GM21423 (cell line): ENCODE data around the gene HDAC7.

Experiments used
- ATAC-seq: cut with Tn5 transposase; IDR thresholded peaks from one replicate; pipeline ENCODE4 v1.9.1; 2021; ENCODE audit warnings: mild to moderate bottlenecking, moderate library complexity; ENCODE audit not compliant: unreplicated experiment

HDAC7 gene

DNA sequence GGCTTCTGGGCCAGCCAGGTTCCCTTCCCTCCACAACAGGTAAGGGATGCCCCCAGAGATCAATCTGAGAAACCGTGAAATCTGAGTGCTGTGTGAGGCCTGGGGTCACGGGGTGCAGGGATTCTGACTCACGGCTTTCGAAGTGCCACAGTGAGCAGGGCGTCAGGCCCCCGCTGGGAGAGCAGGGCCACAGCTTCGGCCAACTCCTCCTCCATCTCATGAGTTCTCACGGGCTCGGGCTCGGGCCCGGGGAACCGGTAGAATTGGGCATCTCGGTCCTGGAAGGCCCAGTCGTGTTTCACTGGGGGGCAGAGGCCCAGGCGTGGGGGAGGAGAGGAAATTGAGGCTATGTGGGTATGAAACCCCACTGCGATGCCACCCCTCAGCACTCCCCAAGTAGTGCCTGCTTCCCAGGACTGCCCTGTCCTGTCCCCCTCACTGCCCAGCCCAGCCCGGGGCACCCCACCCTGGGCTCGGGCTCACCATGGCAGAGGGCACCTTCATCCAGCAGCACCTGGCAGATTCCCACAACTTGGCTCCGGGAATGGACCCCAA, 68.7 kb downstream of the HDAC7 start:
- ATAC-seq = no peak

- ATAC-seq = no peak
Observed at GRCh38 chr12:47750229-47750798, 69.4 kb downstream of the HDAC7 start.

- no peak for ATAC-seq
Observed at GRCh38 chr12:47748899-47749298, 70.8 kb downstream of the HDAC7 start.

DNA sequence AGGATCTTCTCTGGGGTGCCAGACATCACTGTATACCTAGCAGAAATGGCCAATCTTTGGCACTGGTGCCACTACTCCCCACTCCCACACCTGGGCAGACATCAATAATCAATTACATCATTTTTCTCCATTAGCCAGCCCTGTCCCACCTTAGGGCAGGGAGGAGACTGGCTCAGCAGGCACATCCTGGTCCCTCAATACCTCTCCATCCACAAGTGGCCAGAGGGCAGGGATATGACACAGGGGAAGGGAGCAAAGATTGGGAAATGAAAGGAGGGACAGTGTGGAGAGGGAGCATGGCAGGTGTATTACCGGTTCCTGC, 71.2 kb downstream of the HDAC7 start:
- no peak for ATAC-seq

DNA sequence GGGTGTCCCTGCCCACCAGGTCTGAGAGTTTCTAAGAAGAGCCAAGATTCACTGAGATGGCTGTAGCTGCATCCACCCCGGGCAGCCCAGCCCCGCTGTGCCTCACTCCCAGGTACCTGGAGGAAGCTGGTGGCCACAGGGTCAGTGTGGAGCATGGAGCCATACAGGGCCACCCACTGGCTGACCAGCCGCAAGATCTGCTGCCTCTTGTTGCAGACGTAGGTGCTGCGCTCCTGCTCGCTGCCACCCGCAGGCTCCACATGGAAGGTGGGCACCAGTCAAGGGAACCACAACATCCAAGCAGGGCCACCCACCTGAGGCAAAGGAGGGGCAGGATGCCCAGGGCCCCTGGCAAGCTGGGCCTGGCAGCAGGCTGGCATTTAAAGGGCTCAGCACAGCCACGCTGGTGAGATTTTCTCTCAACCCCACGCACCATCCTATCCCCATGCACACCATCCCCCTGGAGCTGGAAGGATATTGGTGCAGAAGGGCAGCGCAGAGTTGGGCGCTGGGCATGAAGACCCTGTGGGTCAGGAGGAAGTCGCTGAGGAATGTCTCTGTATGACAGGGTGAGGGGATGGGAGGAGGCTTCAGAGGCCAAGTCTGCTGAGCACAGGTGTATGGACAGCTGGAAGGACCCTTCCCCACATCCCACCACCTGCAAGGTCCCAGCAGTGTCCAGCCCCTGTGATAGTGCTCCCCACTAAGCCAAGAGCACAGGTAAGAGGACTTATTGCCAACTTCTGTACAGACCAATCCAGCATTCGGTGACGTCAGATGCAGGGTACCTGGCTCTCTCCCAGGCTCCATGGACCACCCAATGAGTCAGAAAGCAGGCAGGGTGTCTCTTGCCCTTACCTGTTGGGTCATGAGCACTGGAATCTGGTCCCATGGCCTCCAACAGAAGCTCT, 71.9 kb downstream of the HDAC7 start:
- ATAC-seq = no peak

- no peak for ATAC-seq
Observed at GRCh38 chr12:47747126-47747525, 72.6 kb downstream of the HDAC7 start.

GRCh38 chr12:47746523-47746922, 73.2 kb downstream of the HDAC7 start:
- ATAC-seq = no peak

DNA sequence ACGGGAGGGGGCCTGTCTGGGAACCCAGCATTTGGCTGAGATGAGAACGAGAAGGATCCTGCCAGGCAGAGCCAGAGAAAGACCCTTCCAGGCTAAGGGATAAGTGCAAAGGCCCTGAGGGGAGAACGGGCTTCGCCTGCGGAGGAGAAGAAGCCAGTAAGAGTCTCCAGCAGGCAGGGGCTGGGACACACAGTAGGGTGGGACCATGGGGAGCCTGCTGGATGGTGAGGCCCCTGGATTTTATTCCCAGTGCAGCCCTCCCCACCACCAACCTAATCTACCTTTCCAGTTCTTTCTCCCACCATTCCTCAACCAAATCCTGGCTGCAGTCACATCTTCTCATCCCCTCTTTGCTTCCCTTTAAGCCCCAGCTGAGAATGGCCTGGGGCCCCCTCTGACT, 73.6 kb downstream of the HDAC7 start:
- no peak for ATAC-seq

GRCh38 chr12:47745485-47746041, 74.1 kb downstream of the HDAC7 start:
- ATAC-seq = no peak

DNA sequence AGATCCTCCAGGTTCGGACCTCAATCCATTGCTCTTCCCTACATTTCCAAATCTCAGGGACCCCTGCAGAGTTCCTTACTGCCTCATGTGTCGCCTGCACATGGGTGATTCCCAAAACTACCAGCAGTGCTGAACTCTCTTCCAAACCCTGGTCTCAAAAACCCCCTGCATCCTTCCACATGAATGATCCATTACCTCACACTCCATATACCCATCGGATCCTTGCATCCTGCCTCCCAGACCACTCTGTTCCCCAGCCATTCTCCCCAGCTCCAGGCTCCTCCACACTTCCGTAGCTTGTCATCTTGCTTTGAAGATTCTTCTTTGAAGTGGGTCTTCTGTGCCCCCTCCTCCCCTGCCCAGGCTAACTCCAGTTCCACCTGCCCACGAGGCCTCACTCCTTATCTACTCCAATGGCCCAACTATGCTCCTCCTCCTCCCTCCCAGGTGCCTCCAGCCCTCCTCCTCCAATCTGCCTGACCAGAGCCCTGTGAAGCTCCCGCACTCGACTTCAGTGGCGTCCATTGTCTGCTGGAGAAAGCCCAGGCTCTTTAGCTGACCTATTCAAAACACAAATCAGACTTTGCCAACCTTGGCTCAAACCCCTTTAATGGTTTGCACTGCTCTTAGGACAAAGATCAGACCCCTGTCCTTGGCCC, 74.8 kb downstream of the HDAC7 start:
- ATAC-seq = no peak

DNA sequence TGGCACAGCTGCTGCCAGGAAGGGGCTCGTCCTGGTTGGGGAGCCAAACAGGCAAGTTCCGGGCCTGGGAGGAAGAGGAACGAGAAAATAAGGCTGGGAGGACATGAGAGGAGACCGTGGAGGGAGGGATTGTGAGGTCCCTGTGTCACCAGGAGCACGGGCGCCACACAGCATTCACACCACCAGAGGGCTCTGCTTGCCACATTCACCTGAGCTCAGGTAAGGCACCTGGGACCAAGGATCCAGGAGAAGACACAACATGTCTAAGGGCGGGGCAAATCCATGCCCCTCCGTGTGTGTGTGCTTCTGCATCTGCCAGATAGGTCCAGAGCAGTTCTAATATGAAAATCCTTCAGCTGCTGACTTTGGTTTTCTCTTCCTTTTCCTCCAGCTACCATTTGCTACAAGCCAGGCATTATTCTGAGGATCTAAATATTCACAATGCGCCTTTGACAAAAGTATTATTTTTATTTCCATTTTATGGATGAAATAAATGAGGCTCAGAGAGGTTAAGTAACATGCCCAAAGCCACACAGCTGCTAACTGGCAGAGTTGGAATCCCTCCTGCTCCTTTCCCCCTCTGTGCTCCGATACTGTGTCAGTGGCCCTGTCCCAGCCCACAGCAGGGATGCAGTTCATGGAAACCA, 75.6 kb downstream of the HDAC7 start:
- no peak for ATAC-seq

- ATAC-seq = no peak
Observed at GRCh38 chr12:47743311-47743860, 76.3 kb downstream of the HDAC7 start.

GRCh38 chr12:47742253-47742825, 77.4 kb downstream of the HDAC7 start:
- ATAC-seq = no peak

- peak; percentile 31 for ATAC-seq
Observed at GRCh38 chr12:47741340-47741703, 78.4 kb downstream of the HDAC7 start.

DNA sequence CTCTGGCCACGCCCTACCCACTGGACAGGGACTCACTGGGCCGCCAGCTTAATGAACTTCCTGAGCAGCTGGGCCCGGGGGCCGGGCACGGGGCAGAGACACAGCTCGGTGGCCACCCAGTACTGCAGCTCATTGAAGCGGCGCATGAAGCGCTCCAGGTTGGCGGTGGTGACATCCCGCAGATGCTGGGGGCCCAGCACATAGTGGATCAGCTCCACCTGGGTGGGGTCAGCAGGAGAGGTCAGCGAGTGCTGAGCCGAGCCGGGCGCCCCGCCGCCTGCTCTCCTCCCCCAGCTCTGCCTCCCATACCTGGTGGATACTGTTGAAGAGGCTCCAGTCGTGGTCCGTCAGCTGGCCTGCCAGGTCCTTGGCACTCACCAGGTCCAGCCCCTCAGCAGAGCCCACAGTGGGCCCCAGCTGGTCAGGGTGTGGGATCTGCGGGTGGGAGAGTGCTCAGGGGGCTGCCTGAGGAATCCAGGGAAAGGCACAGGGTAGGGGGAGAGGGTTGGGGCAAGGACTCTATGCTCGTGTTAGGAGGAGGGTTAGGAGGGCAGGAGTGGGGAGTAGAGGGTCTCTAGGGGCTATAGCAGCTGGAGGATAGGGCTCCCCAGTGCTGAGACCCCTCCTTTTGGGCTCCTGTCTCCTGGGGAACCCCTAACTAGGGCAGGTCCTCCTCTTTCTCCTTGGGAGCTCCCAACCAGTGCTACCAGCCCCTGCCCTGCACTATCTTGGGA, 78.9 kb downstream of the HDAC7 start:
- peak; percentile 42 for ATAC-seq

DNA sequence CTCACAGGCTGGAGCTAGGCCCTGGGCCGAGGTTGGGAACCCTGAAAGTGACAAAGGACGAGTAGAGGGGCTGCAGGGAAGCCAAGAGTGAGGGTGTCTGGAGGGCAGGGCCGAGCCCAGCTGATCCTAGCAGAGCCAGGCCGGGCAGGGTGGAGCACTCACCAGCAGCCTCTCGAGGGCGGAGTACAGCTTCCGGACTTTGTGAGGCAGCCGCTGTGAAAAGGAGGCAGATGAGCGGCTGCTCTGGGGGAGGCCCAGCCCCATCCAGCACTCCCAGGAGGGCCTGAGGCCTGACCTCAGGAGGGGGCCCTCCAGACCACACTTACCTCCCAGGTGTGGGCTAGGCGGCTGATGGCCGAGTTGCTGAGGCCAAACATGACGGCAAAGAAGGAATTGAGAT, 79.7 kb downstream of the HDAC7 start:
- peak; percentile 66 for ATAC-seq

GRCh38 chr12:47739297-47739696, 80.4 kb downstream of the HDAC7 start:
- no peak for ATAC-seq

DNA sequence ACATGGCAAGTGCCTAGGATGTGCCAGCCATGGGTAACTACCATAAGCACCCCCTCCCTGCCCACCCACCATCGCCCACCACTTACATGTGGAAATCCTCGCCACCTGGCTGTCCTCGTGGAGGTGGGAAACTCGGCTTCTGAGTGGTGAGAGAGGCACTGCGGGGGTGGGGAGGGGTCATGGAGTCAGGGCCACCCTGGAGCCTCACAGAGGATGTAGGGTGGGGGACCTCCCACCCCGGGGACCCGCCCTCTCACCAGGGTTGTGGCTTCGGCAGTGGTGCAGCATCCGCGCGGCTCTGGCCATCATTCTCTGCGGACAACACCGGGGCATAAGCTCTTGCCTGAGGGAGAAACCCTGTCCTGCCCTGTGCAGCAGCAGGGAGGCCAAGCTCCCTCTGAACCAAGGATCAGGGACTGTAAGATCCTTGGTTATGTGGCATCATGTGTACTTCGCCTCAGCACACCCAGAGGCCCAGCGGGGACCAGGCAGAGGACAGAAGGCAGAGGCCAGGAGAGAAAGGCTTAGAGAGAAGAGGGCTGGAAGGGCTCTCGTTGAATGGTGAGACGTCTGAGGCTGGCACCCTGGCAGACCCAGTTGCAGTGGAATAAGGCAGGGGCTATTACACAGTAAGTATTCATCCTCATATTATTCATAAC, 81.6 kb downstream of the HDAC7 start:
- ATAC-seq = no peak
